NCI-H1694 treated with DMSO at 0.1 percent for 48 hours (cell line): ENCODE results near the gene PIK3R2.

Experiments
- DNase-seq: peaks from one replicate; lab custom pipeline; 2025; lab: John Stamatoyannopoulos, UW

PIK3R2 gene

GRCh38 chr19:18173054-18173571 lies 20.1 kb downstream of the PIK3R2 start:
- DNase-seq, result no peak

- DNase-seq, result no peak
Measured at GRCh38 chr19:18173572-18174288, 20.8 kb downstream of the PIK3R2 start, which contains the start of gene IFI30. TSS of gene IFI30 (plus strand) at chr19:18173813. CDS start at chr19:18173842, 29 bp downstream.

- DNase-seq, result no peak
Measured at GRCh38 chr19:18174983-18175382, 22.0 kb downstream of the PIK3R2 start.

- no peak for DNase-seq
Measured at GRCh38 chr19:18176367-18177310, 23.7 kb downstream of the PIK3R2 start.

- DNase-seq, result no peak
Measured at GRCh38 chr19:18179957-18180356, 27.0 kb downstream of the PIK3R2 start.

GRCh38 chr19:18183529-18183928 lies 30.6 kb downstream of the PIK3R2 start:
- no peak for DNase-seq

- no peak for DNase-seq
Measured at GRCh38 chr19:18185538-18185937, 32.6 kb downstream of the PIK3R2 start.

- DNase-seq, result no peak
Measured at GRCh38 chr19:18190278-18190677, 37.3 kb downstream of the PIK3R2 start.

GRCh38 chr19:18191640-18192062 lies 38.7 kb downstream of the PIK3R2 start:
- DNase-seq, result no peak

- peak; percentile 100 for DNase-seq
Measured at GRCh38 chr19:18192673-18193387, 39.9 kb downstream of the PIK3R2 start, which contains the start of gene MPV17L2. TSS of gene MPV17L2 (plus strand) at chr19:18193218. CDS start at chr19:18193282, 64 bp downstream.

GRCh38 chr19:18193388-18194180 lies 40.6 kb downstream of the PIK3R2 start:
- no peak for DNase-seq

GRCh38 chr19:18194181-18194530 lies 41.2 kb downstream of the PIK3R2 start:
- no peak for DNase-seq

- no peak for DNase-seq
Measured at GRCh38 chr19:18194554-18195238, 41.7 kb downstream of the PIK3R2 start.

GRCh38 chr19:18196511-18196845 lies 43.5 kb downstream of the PIK3R2 start:
- no peak for DNase-seq

- no peak for DNase-seq
Measured at GRCh38 chr19:18197306-18197705, 44.3 kb downstream of the PIK3R2 start.

GRCh38 chr19:18197941-18198340 lies 45.0 kb downstream of the PIK3R2 start:
- no peak for DNase-seq

- no peak for DNase-seq
Measured at GRCh38 chr19:18198374-18198773, 45.4 kb downstream of the PIK3R2 start.

- no peak for DNase-seq
Measured at GRCh38 chr19:18202397-18202777, 49.4 kb downstream of the PIK3R2 start.

- DNase-seq, result peak; percentile 9
Measured at GRCh38 chr19:18202778-18203407, 49.9 kb downstream of the PIK3R2 start.

- no peak for DNase-seq
Measured at GRCh38 chr19:18203408-18203862, 50.5 kb downstream of the PIK3R2 start.
